Left ventricle myocardium inferior (tissue), 1 donor: ENCODE results near the gene SFXN1. TPM values are rescaled to one million over a fixed set of nuclear protein-coding genes. Genes with fewer than 3 reads are reported as not detected.

ENCODE experiments used
- DNase-seq: peaks from one replicate; pipeline ENCODE4 v3.0.0-alpha.2; 2020
- H3K27ac ChIP-seq: fragments of 200-600 bp; replicated peaks from 2 replicates; pipeline ENCODE4 v1.8.0; 2021
- H3K27me3 ChIP-seq: fragments of 200-600 bp; 2 replicates; pipeline ENCODE4 v1.8.0; 2021; ENCODE audit warnings: low read depth
- H3K36me3 ChIP-seq: fragments of 200-600 bp; 2 replicates; pipeline ENCODE4 v1.8.0; 2021
- H3K4me1 ChIP-seq: fragments of 200-600 bp; 2 replicates; pipeline ENCODE4 v1.8.0; 2021
- H3K4me3 ChIP-seq: fragments of 200-600 bp; 2 replicates; pipeline ENCODE4 v1.8.0; 2021; ENCODE audit warnings: mild to moderate bottlenecking, moderate library complexity
- H3K9me3 ChIP-seq: fragments of 200-600 bp; replicated peaks from 2 replicates; pipeline ENCODE4 v1.8.0; 2021
- intact Hi-C: fragments of 100-400 bp; cut with micrococcal nuclease; formaldehyde crosslinking; loops from one replicate; pipeline ENCODE4 v1.11.0; 2022
- total RNA-seq: library from RNA; stranded (reverse); fragmentation: NEBNext Ultra II Directional; extraction: Animal tissue kit (Norgen Biotek cat#: 25700); gene quantifications from one replicate; pipeline ENCODE4 v1.2.1, GENCODE V29; 2021
- TF ChIP-seq, protein P1 (sequence below): fragments of 200-600 bp; IDR thresholded peaks from 2 replicates; pipeline ENCODE4 v1.8.0; 2021; ENCODE audit warnings: antibody characterized with exemption, mild to moderate bottlenecking, borderline replicate concordance
- donor health status: DM: no; HTN: yes; CAD: no; lungs with severe emphysema.

SFXN1 gene
- total RNA-seq, 1 donor from 2014 or later, result 37.2 TPM

DNA sequence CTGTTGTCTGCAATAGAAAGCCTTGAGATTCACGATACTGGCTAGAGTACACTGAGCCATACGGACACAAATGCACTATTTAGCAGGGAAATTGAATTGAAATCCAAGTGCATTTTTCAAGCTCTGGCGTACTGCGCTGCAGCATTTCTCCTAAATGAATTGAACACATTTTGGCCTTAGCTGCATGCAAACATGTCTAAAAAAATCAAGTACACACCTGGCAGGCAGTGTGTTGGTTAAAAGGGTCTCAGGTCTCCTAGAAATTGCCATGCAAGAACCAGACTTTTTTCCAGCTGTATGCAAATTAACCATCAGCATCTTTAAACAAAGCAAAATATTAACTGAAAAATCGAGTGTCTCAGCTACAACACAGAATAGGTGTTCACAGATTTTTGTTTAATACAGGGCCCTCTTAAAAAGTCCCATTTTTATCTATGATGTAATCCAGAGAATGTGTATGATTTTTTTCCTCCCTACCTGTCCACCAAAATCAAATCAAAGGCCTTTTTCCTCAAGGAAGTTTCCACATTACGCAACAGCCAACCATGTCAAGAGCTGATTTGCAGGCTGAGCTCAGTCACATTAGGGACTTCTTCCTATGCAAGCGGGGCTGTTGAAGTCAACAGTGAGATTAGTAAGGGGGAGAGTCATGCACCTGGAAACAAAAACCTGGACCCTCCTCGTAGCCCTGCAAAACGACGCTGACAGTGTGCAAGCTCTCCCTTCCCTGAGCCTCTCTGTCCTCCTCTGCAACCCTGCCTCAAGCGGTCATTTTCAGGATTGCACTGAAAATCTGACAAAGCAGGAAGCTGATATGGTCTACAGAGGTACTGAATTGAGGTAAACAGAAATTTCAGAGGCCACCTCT lies 14.1 kb upstream of the SFXN1 start:
- no peak overlapping the region for H3K27ac ChIP-seq
- H3K4me1 ChIP-seq, result no peaks in the 10 kb centered on the region
- no peaks in the 10 kb centered on the region for H3K36me3 ChIP-seq
- intact Hi-C loops, result no loop called here
- H3K27me3 ChIP-seq, result peaks cover 38% of the 10 kb centered on the region
- peaks cover 5% of the 10 kb centered on the region for H3K9me3 ChIP-seq
- H3K4me3 ChIP-seq, result no peak overlapping the region
- TF ChIP-seq, protein P1, sequence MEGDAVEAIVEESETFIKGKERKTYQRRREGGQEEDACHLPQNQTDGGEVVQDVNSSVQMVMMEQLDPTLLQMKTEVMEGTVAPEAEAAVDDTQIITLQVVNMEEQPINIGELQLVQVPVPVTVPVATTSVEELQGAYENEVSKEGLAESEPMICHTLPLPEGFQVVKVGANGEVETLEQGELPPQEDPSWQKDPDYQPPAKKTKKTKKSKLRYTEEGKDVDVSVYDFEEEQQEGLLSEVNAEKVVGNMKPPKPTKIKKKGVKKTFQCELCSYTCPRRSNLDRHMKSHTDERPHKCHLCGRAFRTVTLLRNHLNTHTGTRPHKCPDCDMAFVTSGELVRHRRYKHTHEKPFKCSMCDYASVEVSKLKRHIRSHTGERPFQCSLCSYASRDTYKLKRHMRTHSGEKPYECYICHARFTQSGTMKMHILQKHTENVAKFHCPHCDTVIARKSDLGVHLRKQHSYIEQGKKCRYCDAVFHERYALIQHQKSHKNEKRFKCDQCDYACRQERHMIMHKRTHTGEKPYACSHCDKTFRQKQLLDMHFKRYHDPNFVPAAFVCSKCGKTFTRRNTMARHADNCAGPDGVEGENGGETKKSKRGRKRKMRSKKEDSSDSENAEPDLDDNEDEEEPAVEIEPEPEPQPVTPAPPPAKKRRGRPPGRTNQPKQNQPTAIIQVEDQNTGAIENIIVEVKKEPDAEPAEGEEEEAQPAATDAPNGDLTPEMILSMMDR, result peak; percentile 79
- no peak for DNase-seq

DNA sequence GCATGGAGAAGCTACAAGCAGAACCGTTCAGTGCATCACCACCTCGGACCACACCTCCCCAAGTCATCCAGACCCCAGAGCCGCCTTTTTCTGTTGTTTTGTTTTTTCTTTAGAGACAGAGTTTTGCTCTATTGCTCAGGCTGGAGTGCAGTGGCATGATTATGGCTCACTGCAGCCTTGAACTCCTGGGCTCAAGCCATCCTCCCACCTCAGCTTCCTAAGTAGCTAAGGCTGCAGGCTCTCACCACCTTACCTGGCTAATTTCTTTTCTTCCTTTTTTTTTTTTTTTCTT lies 13.5 kb upstream of the SFXN1 start:
- Histone ChIP-seq H3K36me3 (no peaks in the 10 kb centered on the region), H3K27me3 (peaks cover 38% of the 10 kb centered on the region), H3K9me3 (peaks cover 5% of the 10 kb centered on the region), H3K4me3 (no peak overlapping the region), H3K4me1 (no peaks in the 10 kb centered on the region), H3K27ac (no peak overlapping the region)
- intact Hi-C loops, result no loop called here
- TF ChIP-seq, protein P1, result no peak
- DNase-seq, result no peak

DNA sequence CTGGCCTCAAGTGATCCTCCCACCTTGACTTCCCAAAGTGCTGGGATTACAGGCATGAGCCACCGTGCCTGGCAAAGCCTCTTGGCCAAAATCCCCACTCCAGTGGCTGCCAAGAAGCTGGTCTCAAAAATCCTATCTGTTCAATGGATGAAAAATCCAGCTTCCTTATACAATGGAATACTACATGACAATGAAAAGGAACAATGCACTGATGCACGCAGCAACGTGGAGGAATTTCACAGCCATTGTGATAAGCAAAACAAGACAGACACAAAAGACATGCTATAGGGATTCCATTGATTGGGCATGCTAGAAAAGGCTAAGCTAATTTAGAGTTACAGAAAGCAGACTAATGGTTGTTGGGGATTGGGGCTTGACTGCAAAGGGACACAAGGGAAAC lies 13.1 kb upstream of the SFXN1 start:
- H3K4me1 ChIP-seq, result no peaks in the 10 kb centered on the region
- H3K9me3 ChIP-seq, result peaks cover 5% of the 10 kb centered on the region
- no peaks in the 10 kb centered on the region for H3K36me3 ChIP-seq
- intact Hi-C loops, result no loop called here
- TF ChIP-seq, protein P1, result no peak
- H3K4me3 ChIP-seq, result no peak overlapping the region
- no peak overlapping the region for H3K27ac ChIP-seq
- no peak for DNase-seq
- H3K27me3 ChIP-seq, result peaks cover 38% of the 10 kb centered on the region

DNA sequence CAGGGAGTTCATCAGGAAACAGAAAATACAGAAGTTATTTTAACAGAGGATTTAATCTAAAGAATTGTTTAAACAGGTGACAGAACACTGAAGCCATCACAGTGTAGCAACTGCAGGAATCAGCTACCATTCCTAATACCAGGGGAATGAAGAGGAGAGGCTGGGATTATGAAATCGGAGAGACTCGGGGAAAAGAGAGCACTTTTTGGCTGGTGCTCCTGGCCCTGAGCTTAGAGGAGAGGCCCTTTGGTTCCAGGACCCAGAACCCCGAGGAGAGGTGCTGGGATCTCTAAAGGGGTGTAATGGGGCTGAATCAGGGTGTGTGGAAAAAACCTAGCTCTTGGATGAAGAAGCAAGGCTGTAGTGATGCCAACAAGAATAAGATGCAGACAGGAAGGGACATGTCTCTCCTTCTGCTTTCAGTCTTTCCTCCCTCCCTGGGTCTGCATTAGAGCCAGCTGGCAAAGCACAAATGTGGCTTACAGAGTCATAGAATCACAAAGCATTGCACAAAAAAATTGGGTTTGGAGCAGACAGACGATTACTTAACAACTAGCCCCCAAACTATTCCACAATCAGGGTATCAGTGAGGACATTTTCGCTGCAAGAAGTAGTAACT lies 11.6 kb upstream of the SFXN1 start:
- intact Hi-C loops, result no loop called here
- peak; percentile 46 for DNase-seq

DNA sequence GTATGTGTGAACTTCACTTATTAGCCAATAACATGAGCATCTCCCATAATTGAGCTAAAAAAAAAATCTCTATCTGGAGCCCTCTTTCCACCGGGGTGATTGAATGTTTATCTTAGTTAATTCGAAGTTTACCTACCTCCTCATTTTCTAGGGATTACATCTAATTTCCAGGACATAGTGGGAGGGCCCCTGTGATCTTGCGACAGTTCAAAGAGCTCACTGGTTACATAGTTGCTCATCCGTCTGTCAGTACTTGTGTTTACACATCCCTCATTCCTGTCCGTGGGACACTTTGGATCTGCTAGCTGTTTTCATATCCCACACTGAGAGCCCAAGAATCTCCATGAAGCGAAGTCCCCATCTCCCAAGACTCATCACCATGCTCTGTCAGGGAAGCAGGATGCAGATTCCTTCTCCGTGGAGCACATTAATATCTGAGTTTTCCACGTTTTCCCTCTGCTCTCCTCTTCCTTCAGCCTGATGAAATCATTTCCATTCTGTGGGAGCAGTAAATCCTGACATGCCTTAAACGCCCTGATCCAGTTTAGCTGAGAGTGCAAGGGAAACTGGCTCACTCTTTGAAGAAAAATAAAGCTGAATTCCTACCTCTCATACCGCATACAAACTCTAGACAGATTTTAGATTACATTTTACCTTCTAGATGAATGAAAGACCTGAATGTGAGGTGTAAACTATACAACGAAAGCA lies 10.2 kb upstream of the SFXN1 start:
- Histone ChIP-seq H3K4me3 (no peak overlapping the region), H3K36me3 (no peaks in the 10 kb centered on the region), H3K4me1 (no peaks in the 10 kb centered on the region), H3K27me3 (peaks cover 30% of the 10 kb centered on the region), H3K27ac (no peak overlapping the region), H3K9me3 (no peaks in the 10 kb centered on the region)
- no peak for DNase-seq
- TF ChIP-seq, protein P1, result no peak
- intact Hi-C loops, result no loop called here

More for the DNA sequence above, 11.6 kb upstream of the SFXN1 start:
- H3K36me3 ChIP-seq, result no peaks in the 10 kb centered on the region
- no peak overlapping the region for H3K4me3 ChIP-seq
- H3K9me3 ChIP-seq, result peaks cover 5% of the 10 kb centered on the region
- TF ChIP-seq, protein P1, result no peak
- peak overlapping the region; percentile 60 for H3K27ac ChIP-seq
- H3K27me3 ChIP-seq, result peaks cover 34% of the 10 kb centered on the region
- H3K4me1 ChIP-seq, result no peaks in the 10 kb centered on the region
